NCI-H774 (cell line): ENCODE data around the gene LNPK.
A peak's percentile ranks its signal among the peaks of the same experiment; 100 is the strongest.
"Not testable (repeated sequence)": the region's sequence is repeated elsewhere in the genome, so short reads cannot be mapped to it uniquely, and the experiment has no call there.

Experiments used
- DNase-seq: peaks from one replicate; lab custom pipeline; 2025; lab: John Stamatoyannopoulos, UW

The LNPK gene

GRCh38 chr2:175904035-175904434, 98.0 kb downstream of the LNPK start:
- DNase-seq = no peak

- no peak for DNase-seq
Observed at GRCh38 chr2:175903384-175903936, 98.6 kb downstream of the LNPK start.

- DNase-seq = not testable (repeated sequence)
Observed at GRCh38 chr2:175895957-175896356, 106.1 kb downstream of the LNPK start.

- DNase-seq = no peak
Observed at GRCh38 chr2:175892046-175892445, 110.0 kb downstream of the LNPK start.

GRCh38 chr2:175890636-175891242, 111.3 kb downstream of the LNPK start:
- no peak for DNase-seq

- no peak for DNase-seq
Observed at GRCh38 chr2:175889701-175890302, 112.3 kb downstream of the LNPK start.

GRCh38 chr2:175887776-175888175, 114.3 kb downstream of the LNPK start:
- DNase-seq = peak; percentile 17

GRCh38 chr2:175884697-175885393, 117.2 kb downstream of the LNPK start:
- DNase-seq = no peak

- no peak for DNase-seq
Observed at GRCh38 chr2:175883586-175884194, 118.4 kb downstream of the LNPK start.

- no peak for DNase-seq
Observed at GRCh38 chr2:175879679-175880078, 122.4 kb downstream of the LNPK start.

- no peak for DNase-seq
Observed at GRCh38 chr2:175877845-175878544, 124.1 kb downstream of the LNPK start.

- DNase-seq = no peak
Observed at GRCh38 chr2:175874291-175874690, 127.8 kb downstream of the LNPK start.
